ENCODE results near the gene WSCD1.

Gene WSCD1

DNA sequence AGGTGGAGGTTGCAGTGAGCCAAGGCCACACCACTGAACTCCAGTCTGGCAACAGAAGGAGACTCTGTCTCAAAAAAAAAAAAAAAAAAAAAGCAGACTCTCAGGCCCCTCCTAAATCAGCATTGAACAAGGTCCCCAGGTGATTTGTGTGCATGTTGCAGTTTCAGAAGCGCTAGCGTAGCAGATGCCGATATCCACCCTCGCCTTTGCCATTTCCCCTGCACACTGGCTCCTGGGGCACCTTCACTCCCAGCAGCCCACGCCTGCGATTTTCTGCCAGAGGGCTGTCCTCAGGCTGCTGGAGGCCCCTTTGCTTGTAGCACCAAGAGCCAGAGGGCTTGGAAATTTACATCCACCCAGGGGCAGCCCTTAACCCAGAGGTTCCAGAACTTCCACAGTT, 95.6 kb downstream of the WSCD1 start:
- TF ChIP-seq, protein P1, sequence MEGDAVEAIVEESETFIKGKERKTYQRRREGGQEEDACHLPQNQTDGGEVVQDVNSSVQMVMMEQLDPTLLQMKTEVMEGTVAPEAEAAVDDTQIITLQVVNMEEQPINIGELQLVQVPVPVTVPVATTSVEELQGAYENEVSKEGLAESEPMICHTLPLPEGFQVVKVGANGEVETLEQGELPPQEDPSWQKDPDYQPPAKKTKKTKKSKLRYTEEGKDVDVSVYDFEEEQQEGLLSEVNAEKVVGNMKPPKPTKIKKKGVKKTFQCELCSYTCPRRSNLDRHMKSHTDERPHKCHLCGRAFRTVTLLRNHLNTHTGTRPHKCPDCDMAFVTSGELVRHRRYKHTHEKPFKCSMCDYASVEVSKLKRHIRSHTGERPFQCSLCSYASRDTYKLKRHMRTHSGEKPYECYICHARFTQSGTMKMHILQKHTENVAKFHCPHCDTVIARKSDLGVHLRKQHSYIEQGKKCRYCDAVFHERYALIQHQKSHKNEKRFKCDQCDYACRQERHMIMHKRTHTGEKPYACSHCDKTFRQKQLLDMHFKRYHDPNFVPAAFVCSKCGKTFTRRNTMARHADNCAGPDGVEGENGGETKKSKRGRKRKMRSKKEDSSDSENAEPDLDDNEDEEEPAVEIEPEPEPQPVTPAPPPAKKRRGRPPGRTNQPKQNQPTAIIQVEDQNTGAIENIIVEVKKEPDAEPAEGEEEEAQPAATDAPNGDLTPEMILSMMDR (IDR thresholded peaks at IDR 0.05): no peak
- DNase-seq (ENCODE audit: low spot score): no peak
- H3K4me3 ChIP-seq: no peak overlapping the region

GRCh38 chr17:6166492-6167179, 96.5 kb downstream of the WSCD1 start:
- H3K27ac ChIP-seq: no peak overlapping the region
- TF ChIP-seq, protein P1 (IDR thresholded peaks at IDR 0.05): no peak
- no peak for DNase-seq (ENCODE audit: low spot score)
- no peak overlapping the region for H3K4me3 ChIP-seq

More for the DNA sequence above, 95.6 kb downstream of the WSCD1 start:
- no peak overlapping the region for H3K27ac ChIP-seq

DNA sequence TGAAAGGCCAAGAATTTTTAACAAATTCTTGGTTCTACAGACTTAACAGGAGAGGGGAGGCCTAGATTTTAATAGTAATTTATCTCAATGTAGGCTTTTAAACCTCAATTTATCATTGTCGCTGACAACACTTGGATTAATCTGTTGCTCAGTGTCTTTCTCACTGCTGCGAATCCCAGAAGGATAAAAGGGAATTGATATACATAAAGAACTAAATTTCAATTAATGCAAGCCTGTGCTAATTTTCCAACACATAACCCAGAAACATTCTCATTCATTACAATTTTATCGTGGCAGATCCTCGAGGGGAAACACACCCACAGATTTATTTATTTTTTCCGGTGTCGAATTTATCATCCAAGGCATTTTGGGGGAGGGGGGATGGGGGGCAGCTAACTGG, 98.1 kb downstream of the WSCD1 start:
- TF ChIP-seq, protein P1 (IDR thresholded peaks at IDR 0.05): no peak
- no peak overlapping the region for H3K4me3 ChIP-seq
- no peak overlapping the region for H3K27ac ChIP-seq
- no peak for DNase-seq (ENCODE audit: low spot score)

DNA sequence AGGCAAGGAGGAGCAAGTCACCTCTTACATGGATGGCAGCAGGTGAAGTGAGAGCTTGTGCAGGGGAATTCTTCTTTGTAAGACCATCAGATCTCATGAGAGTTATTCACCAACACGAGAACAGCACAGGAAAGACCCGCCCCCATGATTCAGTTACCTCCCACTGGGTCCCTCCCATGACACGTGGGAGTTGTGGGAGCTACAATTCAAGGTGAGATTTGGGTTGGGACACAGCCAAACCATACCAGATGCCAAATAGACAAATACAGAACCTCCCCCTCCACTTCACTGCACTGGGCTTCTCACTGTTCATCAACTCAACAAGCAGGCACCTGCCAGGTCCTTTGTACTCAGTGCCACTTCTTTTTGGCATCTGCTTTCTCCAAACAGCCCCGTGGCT, 100.2 kb downstream of the WSCD1 start:
- Histone ChIP-seq H3K27ac (no peak overlapping the region), H3K4me3 (no peak overlapping the region)
- DNase-seq (ENCODE audit: low spot score): no peak
- TF ChIP-seq, protein P1 (IDR thresholded peaks at IDR 0.05): no peak

- no peak overlapping the region for H3K4me3 ChIP-seq
These were observed 102.6 kb downstream of the WSCD1 start for GRCh38 chr17:6172642-6173330.

GRCh38 chr17:6173653-6174052, 103.5 kb downstream of the WSCD1 start:
- TF ChIP-seq, protein P1 (IDR thresholded peaks at IDR 0.05): no peak
- H3K4me3 ChIP-seq: no peak overlapping the region
- DNase-seq (ENCODE audit: low spot score): no peak

More at GRCh38 chr17:6172642-6173330, 102.6 kb downstream of the WSCD1 start:
- TF ChIP-seq, protein P1 (IDR thresholded peaks at IDR 0.05): no peak
- no peak overlapping the region for H3K27ac ChIP-seq
- no peak for DNase-seq (ENCODE audit: low spot score)

More at GRCh38 chr17:6173653-6174052, 103.5 kb downstream of the WSCD1 start:
- H3K27ac ChIP-seq: no peak overlapping the region
